DMS79 (cell line): ENCODE measurements around the gene NUDT6.
"Not testable (repeated sequence)": the region's sequence is repeated elsewhere in the genome, so short reads cannot be mapped to it uniquely, and the experiment has no call there.

Source experiments
- DNase-seq: peaks from one replicate; lab custom pipeline; 2025; lab: John Stamatoyannopoulos, UW

The NUDT6 gene, protein sequence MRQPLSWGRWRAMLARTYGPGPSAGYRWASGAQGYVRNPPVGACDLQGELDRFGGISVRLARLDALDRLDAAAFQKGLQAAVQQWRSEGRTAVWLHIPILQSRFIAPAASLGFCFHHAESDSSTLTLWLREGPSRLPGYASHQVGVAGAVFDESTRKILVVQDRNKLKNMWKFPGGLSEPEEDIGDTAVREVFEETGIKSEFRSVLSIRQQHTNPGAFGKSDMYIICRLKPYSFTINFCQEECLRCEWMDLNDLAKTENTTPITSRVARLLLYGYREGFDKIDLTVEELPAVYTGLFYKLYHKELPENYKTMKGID

DNA sequence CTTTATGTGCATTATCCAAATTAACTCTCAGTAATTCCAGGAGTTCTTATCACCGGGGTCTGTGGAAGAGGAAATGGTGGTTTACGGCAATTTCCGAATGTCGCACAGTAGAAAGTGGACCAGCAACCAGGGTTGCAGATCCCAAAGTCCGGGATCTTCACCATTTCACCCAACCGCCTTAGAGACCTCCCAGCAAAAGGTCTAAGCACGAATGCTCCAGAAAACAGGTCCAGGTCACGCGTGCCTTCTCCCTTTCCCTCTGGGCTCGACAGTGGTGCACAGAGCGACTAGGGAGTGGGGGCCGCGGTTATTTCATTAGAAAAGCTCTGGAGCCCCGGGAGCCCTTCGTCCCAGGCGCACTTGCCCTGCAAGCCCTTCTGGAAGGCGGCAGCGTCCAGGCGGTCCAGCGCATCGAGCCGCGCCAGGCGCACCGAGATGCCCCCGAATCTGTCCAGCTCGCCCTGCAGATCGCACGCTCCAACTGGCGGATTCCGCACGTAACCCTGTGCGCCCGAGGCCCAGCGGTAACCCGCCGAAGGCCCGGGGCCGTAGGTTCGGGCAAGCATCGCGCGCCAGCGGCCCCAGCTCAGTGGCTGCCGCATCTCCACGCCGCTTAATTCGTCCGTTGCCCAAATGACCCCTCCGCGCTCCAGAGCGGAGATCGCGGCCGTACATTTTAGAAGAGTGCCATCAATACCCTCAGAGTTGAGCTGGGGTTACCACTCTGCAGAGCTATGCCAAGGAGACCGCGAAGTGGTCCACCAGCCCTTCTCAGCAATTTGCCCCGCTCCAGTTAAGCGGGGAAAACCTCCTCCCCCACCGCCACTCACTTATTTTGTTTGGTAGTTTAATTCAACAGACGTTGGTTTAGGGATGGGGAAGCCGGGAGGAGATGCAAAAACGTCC is at the start of gene NUDT6:
TSS of gene NUDT6 (minus strand) at position 627 of the 906 bp plus-strand sequence. CDS start at position 602, 25 bp downstream.
- DNase-seq: peak; percentile 19

DNA sequence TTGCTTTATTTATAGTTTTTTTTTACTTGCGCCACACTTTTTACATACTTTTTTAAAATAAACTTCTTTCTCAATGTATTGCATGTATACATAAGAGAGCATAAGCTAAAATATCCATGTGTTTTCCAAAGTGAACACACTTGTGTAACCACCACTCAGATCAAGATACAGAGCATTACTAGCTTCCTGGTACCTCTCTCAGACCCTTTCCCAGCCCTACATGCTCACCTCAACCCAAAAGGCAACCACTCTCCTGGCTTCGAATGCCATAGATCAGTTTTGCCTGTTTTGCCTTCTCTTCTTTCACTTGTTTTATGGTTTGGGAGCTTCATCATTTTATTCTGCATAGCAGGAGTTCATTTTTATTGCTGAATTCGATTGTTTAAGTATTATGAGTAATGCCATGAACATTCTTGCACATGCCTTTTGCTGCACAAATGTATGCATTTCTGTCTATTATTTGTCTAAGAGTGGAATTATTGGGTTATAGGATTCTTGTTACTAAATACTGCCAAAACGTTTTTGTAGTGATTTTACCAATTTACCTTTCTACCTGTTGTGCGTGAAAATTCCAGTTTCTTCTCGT is 45.9 kb upstream of the NUDT6 start:
- DNase-seq: no peak

DNA sequence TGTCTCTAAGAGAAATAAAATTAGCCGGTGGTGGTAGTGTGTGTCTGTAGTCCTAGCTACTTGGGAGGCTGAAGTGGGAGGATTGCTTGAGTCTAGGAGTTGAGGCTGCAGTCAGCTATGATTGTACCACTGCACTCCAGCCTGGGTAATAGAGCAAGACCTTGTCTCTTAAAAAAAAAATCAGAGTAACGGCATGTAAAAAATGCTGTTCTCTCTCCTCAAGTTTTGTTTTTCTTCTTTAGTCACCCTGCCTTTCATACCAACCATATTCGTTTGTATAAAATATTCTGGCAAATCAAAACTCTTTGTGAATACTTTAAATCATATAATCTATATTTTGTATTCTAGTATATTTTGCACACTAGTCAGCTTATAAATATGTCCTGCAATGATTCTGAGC is 44.8 kb upstream of the NUDT6 start:
- DNase-seq: no peak

GRCh38 chr4:122966201-122966600 is 43.8 kb upstream of the NUDT6 start:
- DNase-seq: no peak

DNA sequence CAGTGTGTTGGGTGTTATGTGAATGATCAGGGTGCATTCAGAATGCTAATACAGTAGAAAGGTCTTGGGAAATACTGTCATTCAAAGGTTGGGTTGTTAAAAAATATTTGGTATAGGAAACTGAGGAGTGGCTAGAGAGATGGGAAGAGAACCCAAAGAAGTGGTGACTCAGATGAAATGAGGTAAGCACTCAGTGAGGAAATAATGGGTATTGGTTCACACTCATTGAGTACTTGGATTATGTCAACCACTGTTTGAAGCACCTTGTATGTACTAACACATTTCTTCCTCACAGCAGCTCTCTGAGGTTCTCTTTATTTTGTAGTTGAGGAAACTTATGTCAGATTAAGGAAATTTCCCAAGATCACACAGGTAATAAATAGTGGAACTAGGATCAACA is 40.8 kb upstream of the NUDT6 start:
- DNase-seq: no peak

DNA sequence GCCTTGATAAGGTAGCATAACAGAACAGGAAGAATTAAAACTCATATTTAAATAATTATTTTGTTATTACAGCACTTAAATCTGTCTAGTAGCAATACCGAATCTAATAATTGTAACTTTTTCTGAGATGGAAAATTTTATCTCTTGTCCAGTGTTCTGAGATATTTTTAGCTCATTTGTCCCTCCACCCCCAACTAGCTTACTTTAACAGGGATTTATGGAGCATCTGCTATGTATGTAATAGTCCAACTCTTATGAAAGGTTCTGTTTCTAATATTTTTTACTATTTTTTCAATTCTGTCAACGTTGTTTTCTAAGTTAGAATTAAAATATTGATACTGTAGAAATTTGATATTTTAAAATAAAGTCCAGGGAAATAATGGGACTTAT is 38.2 kb upstream of the NUDT6 start:
- no peak for DNase-seq

DNA sequence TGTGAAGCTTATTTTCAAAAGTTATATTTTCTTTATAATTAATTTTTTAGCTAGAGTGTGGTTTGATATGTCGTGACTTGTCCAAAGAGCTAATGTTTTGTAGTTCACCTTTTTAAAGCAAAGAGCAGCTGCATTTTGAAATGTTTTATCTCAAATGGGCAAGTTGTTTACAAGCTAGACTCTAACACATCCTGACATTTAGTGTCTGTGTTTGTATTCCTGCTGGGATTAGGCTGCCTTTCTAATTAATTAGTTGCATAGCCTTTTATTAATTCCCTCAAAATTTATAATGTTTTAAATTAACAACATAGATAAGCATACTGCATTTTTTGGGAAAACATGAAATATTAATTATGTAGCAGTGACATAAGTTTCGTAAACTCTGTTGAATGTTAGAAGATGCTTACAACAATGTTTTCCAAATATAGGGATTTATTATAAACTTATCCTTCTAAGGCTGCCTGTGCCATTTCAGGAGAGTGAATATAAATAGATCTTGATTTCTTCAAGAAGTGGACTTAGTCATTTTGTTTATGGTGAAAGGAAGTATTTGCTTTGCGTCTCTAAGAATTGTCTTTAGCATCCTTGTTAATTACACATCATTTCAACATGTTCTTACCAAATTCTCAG is 37.7 kb upstream of the NUDT6 start:
- no peak for DNase-seq

DNA sequence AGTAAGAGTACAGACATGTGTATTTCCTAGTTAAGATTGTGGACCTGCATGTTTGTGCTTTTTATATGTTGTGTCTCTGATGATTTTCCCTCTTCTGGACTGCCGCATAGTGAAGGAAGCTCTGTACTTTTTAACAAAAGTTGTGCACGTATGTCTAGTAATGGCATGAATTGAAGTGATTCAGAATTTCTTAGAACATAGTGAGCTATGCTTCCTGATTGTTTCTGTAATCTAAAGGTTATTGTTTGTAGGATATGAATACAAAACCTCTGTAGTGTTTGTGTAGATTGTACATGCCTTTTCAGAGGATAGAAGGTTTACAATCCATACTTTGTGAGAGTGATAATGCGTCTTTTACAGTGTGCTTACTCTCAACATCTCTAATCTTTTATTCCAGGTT is 37.0 kb upstream of the NUDT6 start:
- DNase-seq: no peak

GRCh38 chr4:122958505-122958904 is 36.1 kb upstream of the NUDT6 start:
- no peak for DNase-seq

DNA sequence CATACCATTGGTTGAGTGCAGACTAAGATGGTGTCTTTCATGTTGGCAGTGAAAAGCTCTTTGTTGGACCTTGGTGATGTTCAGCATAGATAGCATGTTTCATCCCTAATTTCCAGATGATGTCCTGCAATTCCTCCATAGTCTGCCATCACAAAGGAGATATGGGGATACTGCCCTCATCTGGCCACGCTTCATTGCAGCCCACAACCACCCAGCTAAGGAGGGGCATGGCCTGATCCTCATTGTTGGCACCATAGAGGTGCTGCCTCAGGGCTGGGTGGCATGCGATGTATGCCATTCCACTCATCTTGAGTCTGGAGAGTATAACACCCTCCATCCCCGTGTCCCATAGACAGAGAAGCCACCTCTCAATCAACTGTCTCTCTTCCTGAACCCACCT is 31.5 kb upstream of the NUDT6 start:
- no peak for DNase-seq

GRCh38 chr4:122952028-122952427 is 29.6 kb upstream of the NUDT6 start:
- no peak for DNase-seq

- no peak for DNase-seq
These were observed 26.3 kb upstream of the NUDT6 start for GRCh38 chr4:122948671-122949070.

GRCh38 chr4:122946142-122946541 is 23.7 kb upstream of the NUDT6 start:
- no peak for DNase-seq

DNA sequence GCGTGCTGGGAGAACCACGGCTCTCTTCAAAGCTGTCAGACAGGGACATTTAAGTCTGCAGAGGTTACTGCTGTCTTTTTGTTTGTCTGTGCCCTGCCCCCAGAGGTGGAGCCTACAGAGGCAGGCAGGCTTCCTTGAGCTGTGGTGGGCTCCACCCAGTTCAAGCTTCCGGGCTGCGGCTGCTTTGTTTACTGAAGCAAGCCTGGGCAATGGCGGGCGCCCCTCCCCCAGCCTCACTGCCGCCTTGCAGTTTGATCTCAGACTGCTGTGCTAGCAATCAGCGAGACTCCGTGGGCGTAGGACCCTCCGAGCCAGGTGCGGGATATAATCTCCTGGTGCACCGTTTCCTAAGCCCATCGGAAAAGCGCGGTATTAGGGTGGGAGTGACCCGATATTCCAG is 22.7 kb upstream of the NUDT6 start:
- DNase-seq: not testable (repeated sequence)

GRCh38 chr4:122932763-122933162 is 10.4 kb upstream of the NUDT6 start:
- DNase-seq: no peak

DNA sequence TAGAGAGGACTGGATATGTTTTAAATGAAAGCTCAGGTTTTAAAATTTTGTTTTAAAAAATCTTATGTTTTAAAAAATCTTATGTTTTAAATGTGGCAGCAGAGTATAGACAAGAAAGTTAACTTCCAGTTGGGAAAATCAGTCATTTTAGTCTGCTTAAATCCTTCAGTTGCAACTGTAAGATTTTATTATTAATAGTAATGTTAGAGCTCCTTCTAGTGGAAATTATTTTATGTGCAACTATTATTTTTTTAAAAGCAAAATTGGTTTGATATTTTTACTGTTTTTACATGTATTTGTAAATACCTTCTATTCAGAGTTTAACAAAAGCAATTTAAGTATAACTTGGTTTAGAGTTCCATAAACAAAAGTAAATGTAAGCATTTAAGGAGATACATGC is 8.5 kb upstream of the NUDT6 start:
- no peak for DNase-seq

DNA sequence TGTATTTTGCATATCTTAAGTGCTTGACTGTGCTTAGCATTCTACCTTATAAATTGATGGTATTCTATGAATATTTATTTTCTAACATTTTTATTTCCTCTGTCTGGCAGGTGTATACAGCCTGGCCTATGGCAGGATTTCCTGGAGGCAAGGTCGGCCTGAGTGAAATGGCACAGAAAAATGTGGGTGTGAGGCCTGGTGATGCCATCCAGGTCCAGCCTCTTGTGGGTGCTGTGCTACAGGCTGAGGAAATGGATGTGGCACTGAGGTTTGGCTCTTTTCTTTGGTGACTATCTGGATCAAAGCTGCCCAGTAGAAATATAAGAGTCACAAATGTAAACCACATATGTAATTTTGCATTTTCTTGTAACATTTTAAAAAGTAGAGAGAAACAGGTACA is 6.5 kb upstream of the NUDT6 start:
- DNase-seq: no peak

GRCh38 chr4:122922877-122923511 is 597 bp upstream of the NUDT6 start:
- peak; percentile 32 for DNase-seq

- no peak for DNase-seq
These were observed 1.1 kb downstream of the NUDT6 start for GRCh38 chr4:122921300-122921699.

DNA sequence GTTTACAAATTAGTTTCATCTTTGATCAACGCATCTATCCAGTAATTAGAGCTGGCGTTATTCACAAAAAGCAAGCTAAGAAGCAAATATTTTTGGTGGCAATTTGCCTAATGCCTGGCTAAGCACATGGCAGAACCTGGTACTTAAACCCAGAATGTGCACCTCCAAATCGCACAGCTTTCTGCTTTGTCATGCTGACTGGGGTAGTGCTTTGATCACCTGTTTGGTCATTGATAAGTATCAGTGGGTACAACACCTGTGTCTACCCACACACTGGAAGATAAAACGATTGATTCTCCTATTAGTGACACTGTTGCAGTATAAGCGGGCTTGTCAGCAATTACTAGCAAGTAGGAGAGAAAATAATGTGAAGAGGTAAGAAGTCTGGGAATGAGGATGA is 1.9 kb downstream of the NUDT6 start:
- no peak for DNase-seq

- no peak for DNase-seq
These were observed 4.7 kb downstream of the NUDT6 start for GRCh38 chr4:122917731-122918130.

- DNase-seq: no peak
These were observed 7.5 kb downstream of the NUDT6 start for GRCh38 chr4:122914938-122915337.
